K562 (cell line): Measurements from ENCODE around the gene RAB31. TPM values are rescaled to one million over a fixed set of nuclear protein-coding genes. Genes with fewer than 3 reads are reported as not detected.

Experiments used
- CREM ChIP-seq: IDR thresholded peaks from 2 replicates; pipeline ENCODE4 v1.6.1; 2014; ENCODE audit warnings: antibody characterized with exemption, low read depth
- CSDE1 ChIP-seq, 2 experiments: fragments of 450-650 bp; IDR thresholded peaks; 2 replicates each; pipeline ENCODE4 v1.6.1; 2016; ENCODE audit warnings: mild to moderate bottlenecking in 1 of 2
- DACH1 ChIP-seq: fragments of 450-650 bp; IDR thresholded peaks from 2 replicates; pipeline ENCODE4 v1.6.1; 2018; ENCODE audit not compliant: partially characterized antibody
- ESRRB ChIP-seq: fragments of 250-450 bp; sonication (Bioruptor Pico); IDR thresholded peaks from 2 replicates; pipeline ENCODE4 v1.5.0; 2020; ENCODE audit warnings: mild to moderate bottlenecking, moderate library complexity, borderline replicate concordance
- EZH2 ChIP-seq: IDR thresholded peaks from 2 replicates; pipeline ENCODE4 v1.6.1; 2012; ENCODE audit warnings: low read depth, mild to moderate bottlenecking, inconsistent platforms, low read length, borderline replicate concordance
- FOXK1 ChIP-seq: sonication (generic); formaldehyde crosslinking; IDR thresholded peaks from 2 replicates; pipeline ENCODE4 v1.8.0; 2022; ENCODE audit warnings: missing genetic modification reagents, mild to moderate bottlenecking, borderline replicate concordance
- HDAC1 ChIP-seq, 2 experiments: fragments of 450-650 bp; IDR thresholded peaks; 2 replicates each; pipeline ENCODE4 v1.6.1; 2016 to 2017; ENCODE audit warnings: inconsistent platforms in 1 of 2, mild to moderate bottlenecking in 1 of 2, moderate library complexity in 1 of 2
- HNRNPK ChIP-seq: fragments of 200-400 bp; formaldehyde crosslinking; IDR thresholded peaks from one replicate; pipeline ENCODE4 v1.6.1; 2018; ENCODE audit warnings: mild to moderate bottlenecking, low read depth, low read length; ENCODE audit not compliant: poor library complexity, severe bottlenecking
- KLF6 ChIP-seq: fragments of 250-450 bp; sonication (Bioruptor Pico); IDR thresholded peaks from 2 replicates; pipeline ENCODE4 v1.4.0; 2020; ENCODE audit warnings: mild to moderate bottlenecking, moderate library complexity, borderline replicate concordance
- MEF2A ChIP-seq: IDR thresholded peaks from 2 replicates; pipeline ENCODE4 v1.6.1; 2011; ENCODE audit warnings: low read depth, mild to moderate bottlenecking, low read length, moderate library complexity; ENCODE audit not compliant: control insufficient read depth
- MTA2 ChIP-seq: fragments of 450-650 bp; IDR thresholded peaks from 2 replicates; pipeline ENCODE4 v1.6.1; 2016; ENCODE audit warnings: low read depth
- RB1 ChIP-seq: fragments of 450-650 bp; IDR thresholded peaks from 2 replicates; pipeline ENCODE4 v1.6.1; 2017; ENCODE audit warnings: low read depth, mild to moderate bottlenecking
- REST ChIP-seq, 2 experiments: fragments of 450-650 bp; formaldehyde crosslinking in 1 of 2; IDR thresholded peaks; 2 replicates each; pipeline versions ENCODE4 v1.4.0 to v1.6.1; 2014 to 2020; ENCODE audit warnings: mild to moderate bottlenecking in 2 of 2, borderline replicate concordance in 1 of 2, low read depth in 1 of 2
- SMARCA4 ChIP-seq: fragments of 450-650 bp; IDR thresholded peaks from 2 replicates; pipeline ENCODE4 v1.6.1; 2016
- TCF7L2 ChIP-seq: fragments of 150-350 bp; IDR thresholded peaks from 2 replicates; pipeline ENCODE4 v1.6.1; 2016; ENCODE audit warnings: low read depth, mild to moderate bottlenecking, low read length, moderate library complexity
- TRIM25 ChIP-seq: fragments of 450-650 bp; IDR thresholded peaks from 2 replicates; pipeline ENCODE4 v1.7.0; 2016; ENCODE audit warnings: borderline replicate concordance
- ZFP30 ChIP-seq: fragments of 250-450 bp; sonication (Bioruptor Pico); IDR thresholded peaks from 2 replicates; pipeline ENCODE4 v1.8.0; 2022; ENCODE audit warnings: moderate library complexity, mild to moderate bottlenecking, inconsistent platforms, borderline replicate concordance
- ZNF76 ChIP-seq: fragments of 250-450 bp; sonication (Bioruptor Pico); IDR thresholded peaks from 2 replicates; pipeline ENCODE4 v1.4.0; 2020; ENCODE audit warnings: mild to moderate bottlenecking, moderate library complexity, borderline replicate concordance
- polyA plus RNA-seq, 8 experiments: library from polyadenylated mRNA; depleted of rRNA in 4 of 8; stranded (reverse) in 5 of 8; unstranded in 3 of 8; fragments of >200 nt; fragmentation: Nextera tagmentation in 2 of 8; fragmentation: Illumina TruSeq in 1 of 8; extraction: Ambion mirVana in 2 of 8; extraction: Trizol in 1 of 8; gene quantifications; 2 replicates each; pipeline versions ENCODE4 v1.2.1 to v1.2.3, GENCODE V29; 2011 to 2014; ENCODE audit warnings: inconsistent platforms in 1 of 8, missing spikeins in 1 of 8
- total RNA-seq, 7 experiments: library from RNA; depleted of rRNA in 6 of 7; stranded (reverse); fragments of >200 nt in 6 of 7; fragmentation: Illumina TruSeq in 2 of 7; extraction: Trizol in 2 of 7; gene quantifications; 2 replicates each; pipeline versions ENCODE4 v1.2.1 to v1.2.3, GENCODE V29; 2011 to 2021; ENCODE audit warnings: low replicate concordance in 1 of 7

Gene RAB31
- total and polyA plus RNA-seq, 9 of the 15 experiments (the other 6 are each of a cell fraction or from before 2014, with no cell fraction given) = 20.7 to 70.4 (median 41.3) TPM

GRCh38 chr18:9757827-9758621 is 49.9 kb downstream of the RAB31 start (continued):
- TF ChIP-seq REST (IDR thresholded peaks at IDR 0.05; ENCODE audit: borderline replicate concordance) (peak; percentile 92), REST (CRISPR knock-in tag; IDR thresholded peaks at IDR 0.05; ENCODE audit: low read depth) (no peak), TRIM25 (no peak), CREM (0 out of 2 replicates have a peak, but pooled peaks have one; percentile 8), HDAC1 (IDR thresholded peaks at IDR 0.05) (no peak; a peak in 1 of 4 replicates), ESRRB (CRISPR knock-in tag) (no peak), HNRNPK (no peak), ZFP30 (CRISPR knock-in tag) (no peak), CSDE1 (IDR thresholded peaks at IDR 0.05) (no peak), RB1 (no peak), ZNF76 (no peak), MEF2A (no peak), FOXK1 (CRISPR knock-in tag) (no peak), TCF7L2 (no peak), SMARCA4 (no peak; the same call in 1 of the 2 replicates), EZH2 (no peak), MTA2 (no peak), DACH1 (no peak), KLF6 (CRISPR knock-in tag) (no peak)
